COLO668 (cell line): ENCODE results near the gene PRKCA.
A peak's percentile ranks its signal among the peaks of the same experiment; 100 is the strongest.
"Not testable (repeated sequence)": the region's sequence is repeated elsewhere in the genome, so short reads cannot be mapped to it uniquely, and the experiment has no call there.

Experiments used
- DNase-seq: peaks from one replicate; lab custom pipeline; 2025; ENCODE audit not compliant: unreplicated experiment; lab: John Stamatoyannopoulos, UW

The PRKCA gene

GRCh38 chr17:66717641-66718058 is 415.2 kb downstream of the PRKCA start:
- DNase-seq = peak; percentile 11

- DNase-seq = no peak
Observed at GRCh38 chr17:66720027-66720426, 417.6 kb downstream of the PRKCA start.

- DNase-seq = no peak
Observed at GRCh38 chr17:66720567-66720966, 418.2 kb downstream of the PRKCA start.

- no peak for DNase-seq
Observed at GRCh38 chr17:66722341-66722740, 419.9 kb downstream of the PRKCA start.

GRCh38 chr17:66724581-66725341 is 422.3 kb downstream of the PRKCA start:
- no peak for DNase-seq

GRCh38 chr17:66725438-66725837 is 423.0 kb downstream of the PRKCA start:
- DNase-seq = not testable (repeated sequence)

GRCh38 chr17:66725956-66726355 is 423.5 kb downstream of the PRKCA start:
- no peak for DNase-seq

- no peak for DNase-seq
Observed at GRCh38 chr17:66726371-66726770, 424.0 kb downstream of the PRKCA start.

GRCh38 chr17:66726846-66727245 is 424.4 kb downstream of the PRKCA start:
- DNase-seq = no peak

GRCh38 chr17:66727634-66728570 is 425.5 kb downstream of the PRKCA start:
- peak; percentile 70 for DNase-seq

GRCh38 chr17:66730461-66730923 is 428.1 kb downstream of the PRKCA start:
- DNase-seq = no peak

- no peak for DNase-seq
Observed at GRCh38 chr17:66733759-66734158, 431.3 kb downstream of the PRKCA start.

- no peak for DNase-seq
Observed at GRCh38 chr17:66734186-66734943, 432.0 kb downstream of the PRKCA start.

- no peak for DNase-seq
Observed at GRCh38 chr17:66737524-66737923, 435.1 kb downstream of the PRKCA start.

- DNase-seq = no peak
Observed at GRCh38 chr17:66738301-66738700, 435.9 kb downstream of the PRKCA start.

GRCh38 chr17:66739553-66739952 is 437.1 kb downstream of the PRKCA start:
- DNase-seq = no peak

- no peak for DNase-seq
Observed at GRCh38 chr17:66740226-66740625, 437.8 kb downstream of the PRKCA start.

- no peak for DNase-seq
Observed at GRCh38 chr17:66743511-66743910, 441.1 kb downstream of the PRKCA start.

GRCh38 chr17:66746736-66747135 is 444.3 kb downstream of the PRKCA start:
- DNase-seq = no peak

- no peak for DNase-seq
Observed at GRCh38 chr17:66747578-66748275, 445.3 kb downstream of the PRKCA start.

GRCh38 chr17:66748578-66748977 is 446.2 kb downstream of the PRKCA start:
- no peak for DNase-seq
